ENCODE measurements around the gene CACNA1G.

GRCh38 chr17:50588391-50589049 is 28.0 kb downstream of the CACNA1G start:
- TF ChIP-seq EP300 (IDR thresholded peaks at IDR 0.05), result no peak
- no peak for TF ChIP-seq CTCF (IDR thresholded peaks at IDR 0.05)
- TF ChIP-seq POLR2AphosphoS5 (IDR thresholded peaks at IDR 0.05), result no peak
- no peak for TF ChIP-seq POLR2A (IDR thresholded peaks at IDR 0.05)
